HepG2 (cell line): Measurements from ENCODE around the gene TMEM151A.

Source experiments
- CEBPB ChIP-seq: IDR thresholded peaks from 2 replicates; pipeline ENCODE4 v1.6.1; 2011; ENCODE audit warnings: low read depth, low read length, improper control_type of control experiment, borderline replicate concordance
- CREM ChIP-seq, 2 experiments: sonication (generic) in 1 of 2; formaldehyde crosslinking in 1 of 2; IDR thresholded peaks; 2 replicates each; pipeline versions ENCODE4 v1.4.0 to v1.6.1; 2016 to 2020; ENCODE audit warnings: antibody characterized with exemption in 1 of 2, mild to moderate bottlenecking in 1 of 2, missing genetic modification reagents in 1 of 2
- MAFK ChIP-seq, 2 experiments: IDR thresholded peaks in 1 of 2; conservative IDR thresholded peaks in 1 of 2; 2 replicates each; pipeline ENCODE4 v1.6.1; 2011; ENCODE audit warnings: improper control_type of control experiment in 2 of 2, low read length in 2 of 2
- MBD4 ChIP-seq: IDR thresholded peaks from 2 replicates; pipeline ENCODE4 v1.6.1; 2012; ENCODE audit warnings: low read length, inconsistent platforms, borderline replicate concordance
- SMC3 ChIP-seq: IDR thresholded peaks from 2 replicates; pipeline ENCODE4 v1.6.1; 2011; ENCODE audit warnings: low read length, improper control_type of control experiment
- TEAD2 ChIP-seq: sonication (generic); formaldehyde crosslinking; IDR thresholded peaks from 2 replicates; pipeline ENCODE4 v1.9.0; 2021; ENCODE audit warnings: missing genetic modification reagents
- ZZZ3 ChIP-seq: sonication (generic); formaldehyde crosslinking; IDR thresholded peaks from 2 replicates; pipeline ENCODE4 v1.4.0; 2020; ENCODE audit warnings: missing genetic modification reagents, mild to moderate bottlenecking, borderline replicate concordance
- TF ChIP-seq, protein P1 (sequence below): sonication (generic); formaldehyde crosslinking; IDR thresholded peaks from 2 replicates; pipeline ENCODE4 v1.4.0; 2020; ENCODE audit warnings: mild to moderate bottlenecking, missing genetic modification reagents

GRCh38 chr11:66267379-66268243 lies 24.1 kb upstream of the TMEM151A start:
- TF ChIP-seq CREM (IDR thresholded peaks at IDR 0.05) (no peak), CREM (CRISPR knock-in tag; IDR thresholded peaks at IDR 0.05) (no peak), ZZZ3 (CRISPR knock-in tag) (no peak), CEBPB (no peak), TEAD2 (CRISPR knock-in tag) (no peak), MAFK (conservative IDR thresholded peaks at IDR 0.05 in 1 of 2, IDR thresholded peaks at IDR 0.05 in 1 of 2; ENCODE audit: low read length in 2 of 2) (no peak), SMC3 (no peak), MBD4 (no peak)
- TF ChIP-seq, protein P1, sequence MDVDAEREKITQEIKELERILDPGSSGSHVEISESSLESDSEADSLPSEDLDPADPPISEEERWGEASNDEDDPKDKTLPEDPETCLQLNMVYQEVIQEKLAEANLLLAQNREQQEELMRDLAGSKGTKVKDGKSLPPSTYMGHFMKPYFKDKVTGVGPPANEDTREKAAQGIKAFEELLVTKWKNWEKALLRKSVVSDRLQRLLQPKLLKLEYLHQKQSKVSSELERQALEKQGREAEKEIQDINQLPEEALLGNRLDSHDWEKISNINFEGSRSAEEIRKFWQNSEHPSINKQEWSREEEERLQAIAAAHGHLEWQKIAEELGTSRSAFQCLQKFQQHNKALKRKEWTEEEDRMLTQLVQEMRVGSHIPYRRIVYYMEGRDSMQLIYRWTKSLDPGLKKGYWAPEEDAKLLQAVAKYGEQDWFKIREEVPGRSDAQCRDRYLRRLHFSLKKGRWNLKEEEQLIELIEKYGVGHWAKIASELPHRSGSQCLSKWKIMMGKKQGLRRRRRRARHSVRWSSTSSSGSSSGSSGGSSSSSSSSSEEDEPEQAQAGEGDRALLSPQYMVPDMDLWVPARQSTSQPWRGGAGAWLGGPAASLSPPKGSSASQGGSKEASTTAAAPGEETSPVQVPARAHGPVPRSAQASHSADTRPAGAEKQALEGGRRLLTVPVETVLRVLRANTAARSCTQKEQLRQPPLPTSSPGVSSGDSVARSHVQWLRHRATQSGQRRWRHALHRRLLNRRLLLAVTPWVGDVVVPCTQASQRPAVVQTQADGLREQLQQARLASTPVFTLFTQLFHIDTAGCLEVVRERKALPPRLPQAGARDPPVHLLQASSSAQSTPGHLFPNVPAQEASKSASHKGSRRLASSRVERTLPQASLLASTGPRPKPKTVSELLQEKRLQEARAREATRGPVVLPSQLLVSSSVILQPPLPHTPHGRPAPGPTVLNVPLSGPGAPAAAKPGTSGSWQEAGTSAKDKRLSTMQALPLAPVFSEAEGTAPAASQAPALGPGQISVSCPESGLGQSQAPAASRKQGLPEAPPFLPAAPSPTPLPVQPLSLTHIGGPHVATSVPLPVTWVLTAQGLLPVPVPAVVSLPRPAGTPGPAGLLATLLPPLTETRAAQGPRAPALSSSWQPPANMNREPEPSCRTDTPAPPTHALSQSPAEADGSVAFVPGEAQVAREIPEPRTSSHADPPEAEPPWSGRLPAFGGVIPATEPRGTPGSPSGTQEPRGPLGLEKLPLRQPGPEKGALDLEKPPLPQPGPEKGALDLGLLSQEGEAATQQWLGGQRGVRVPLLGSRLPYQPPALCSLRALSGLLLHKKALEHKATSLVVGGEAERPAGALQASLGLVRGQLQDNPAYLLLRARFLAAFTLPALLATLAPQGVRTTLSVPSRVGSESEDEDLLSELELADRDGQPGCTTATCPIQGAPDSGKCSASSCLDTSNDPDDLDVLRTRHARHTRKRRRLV (CRISPR knock-in tag), result no peak
